Measurements from ENCODE around the gene IFT52. TPM values are rescaled to one million over a fixed set of nuclear protein-coding genes. Genes with fewer than 3 reads are reported as not detected.

IFT52 gene
- total RNA-seq, 1 donor = 55.8 TPM

DNA sequence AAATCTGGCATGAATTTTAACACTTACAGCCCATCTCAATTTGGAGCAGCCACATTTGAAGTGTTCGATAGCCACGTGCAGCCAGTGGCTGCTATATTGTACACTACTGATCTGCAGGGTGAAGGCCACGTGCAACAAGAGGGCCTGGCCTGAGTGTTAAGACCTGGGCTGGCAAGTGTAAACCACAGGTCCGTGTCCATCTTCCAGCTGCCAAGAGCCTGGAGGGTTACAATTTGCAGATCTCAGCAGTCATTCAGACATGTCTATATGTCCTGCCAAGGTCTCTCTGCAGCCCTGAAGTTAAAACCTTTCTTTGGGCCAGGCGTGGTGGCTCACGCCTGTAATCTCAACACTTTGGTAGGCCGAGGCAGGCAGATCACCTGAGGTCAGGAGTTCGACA is 17.8 kb upstream of the IFT52 start:
- H3K4me3 ChIP-seq (ENCODE audit: low read depth, low read length) = no peak overlapping the region
- DNase-seq (ENCODE audit: low read depth) = no peak
- TF ChIP-seq, protein P1, sequence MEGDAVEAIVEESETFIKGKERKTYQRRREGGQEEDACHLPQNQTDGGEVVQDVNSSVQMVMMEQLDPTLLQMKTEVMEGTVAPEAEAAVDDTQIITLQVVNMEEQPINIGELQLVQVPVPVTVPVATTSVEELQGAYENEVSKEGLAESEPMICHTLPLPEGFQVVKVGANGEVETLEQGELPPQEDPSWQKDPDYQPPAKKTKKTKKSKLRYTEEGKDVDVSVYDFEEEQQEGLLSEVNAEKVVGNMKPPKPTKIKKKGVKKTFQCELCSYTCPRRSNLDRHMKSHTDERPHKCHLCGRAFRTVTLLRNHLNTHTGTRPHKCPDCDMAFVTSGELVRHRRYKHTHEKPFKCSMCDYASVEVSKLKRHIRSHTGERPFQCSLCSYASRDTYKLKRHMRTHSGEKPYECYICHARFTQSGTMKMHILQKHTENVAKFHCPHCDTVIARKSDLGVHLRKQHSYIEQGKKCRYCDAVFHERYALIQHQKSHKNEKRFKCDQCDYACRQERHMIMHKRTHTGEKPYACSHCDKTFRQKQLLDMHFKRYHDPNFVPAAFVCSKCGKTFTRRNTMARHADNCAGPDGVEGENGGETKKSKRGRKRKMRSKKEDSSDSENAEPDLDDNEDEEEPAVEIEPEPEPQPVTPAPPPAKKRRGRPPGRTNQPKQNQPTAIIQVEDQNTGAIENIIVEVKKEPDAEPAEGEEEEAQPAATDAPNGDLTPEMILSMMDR (IDR thresholded peaks at IDR 0.05; ENCODE audit: insufficient read depth, low read length) = no peak

DNA sequence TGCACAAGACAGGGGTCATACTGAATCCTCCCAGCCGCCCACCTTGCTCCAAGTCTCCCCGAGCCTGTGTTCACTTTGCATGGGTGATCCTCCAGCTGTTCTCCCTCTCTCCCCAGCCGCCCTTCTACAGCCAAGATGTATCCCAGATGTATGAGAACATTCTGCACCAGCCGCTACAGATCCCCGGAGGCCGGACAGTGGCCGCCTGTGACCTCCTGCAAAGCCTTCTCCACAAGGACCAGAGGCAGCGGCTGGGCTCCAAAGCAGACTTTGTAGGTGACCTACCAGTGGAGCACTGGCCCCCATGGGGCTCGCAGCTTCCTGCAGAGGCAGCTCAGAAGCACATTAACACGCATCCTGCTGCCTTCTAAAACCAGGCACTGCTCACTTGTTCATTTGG is 14.6 kb upstream of the IFT52 start:
- H3K4me3 ChIP-seq (ENCODE audit: low read depth, low read length) = no peak overlapping the region
- no peak for DNase-seq (ENCODE audit: low read depth)
- TF ChIP-seq, protein P1 (IDR thresholded peaks at IDR 0.05; ENCODE audit: insufficient read depth, low read length) = no peak

DNA sequence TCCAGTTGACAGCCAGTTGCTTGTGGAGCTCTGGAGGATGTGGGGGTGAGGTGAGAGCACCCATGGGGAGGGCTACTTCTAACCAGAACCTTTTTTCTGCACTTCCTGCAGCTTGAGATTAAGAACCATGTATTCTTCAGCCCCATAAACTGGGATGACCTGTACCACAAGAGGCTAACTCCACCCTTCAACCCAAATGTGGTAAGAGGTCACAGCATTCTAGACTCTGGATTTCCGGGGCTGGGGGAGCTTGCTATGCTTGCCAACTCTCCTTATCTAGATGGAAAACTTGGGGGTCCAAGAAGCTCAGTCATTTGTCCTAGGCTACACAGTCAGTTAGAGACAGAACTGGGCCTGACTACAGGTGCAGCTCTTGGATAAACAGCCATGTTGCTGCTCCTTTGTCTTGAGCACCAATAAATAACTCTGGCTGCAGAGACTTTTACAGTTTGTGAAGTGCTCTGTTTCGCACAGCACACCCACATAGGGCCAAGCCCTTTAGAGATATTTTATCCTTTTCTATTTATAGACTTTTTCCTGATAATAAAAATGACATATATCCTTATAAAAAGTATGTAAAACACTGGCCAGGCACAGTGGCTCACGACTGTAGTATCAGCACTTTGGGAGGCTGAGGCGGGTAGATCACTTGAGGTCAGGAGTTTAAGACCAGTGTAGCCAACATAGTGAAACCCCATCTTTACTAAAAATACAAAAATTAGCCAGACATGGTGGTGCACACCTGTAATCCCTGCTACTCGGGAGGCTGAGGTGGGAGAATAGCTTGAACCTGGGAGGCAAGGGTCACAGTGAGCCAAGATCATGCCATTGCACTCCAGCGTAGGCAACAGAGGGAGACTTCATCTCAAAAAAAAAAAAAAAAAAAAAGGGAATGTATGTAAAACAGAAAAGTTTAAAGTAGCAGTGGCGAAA is 10.6 kb upstream of the IFT52 start:
- no peak overlapping the region for H3K4me3 ChIP-seq (ENCODE audit: low read depth, low read length)
- TF ChIP-seq, protein P1 (IDR thresholded peaks at IDR 0.05; ENCODE audit: insufficient read depth, low read length) = no peak
- DNase-seq (ENCODE audit: low read depth) = peak; percentile 9

DNA sequence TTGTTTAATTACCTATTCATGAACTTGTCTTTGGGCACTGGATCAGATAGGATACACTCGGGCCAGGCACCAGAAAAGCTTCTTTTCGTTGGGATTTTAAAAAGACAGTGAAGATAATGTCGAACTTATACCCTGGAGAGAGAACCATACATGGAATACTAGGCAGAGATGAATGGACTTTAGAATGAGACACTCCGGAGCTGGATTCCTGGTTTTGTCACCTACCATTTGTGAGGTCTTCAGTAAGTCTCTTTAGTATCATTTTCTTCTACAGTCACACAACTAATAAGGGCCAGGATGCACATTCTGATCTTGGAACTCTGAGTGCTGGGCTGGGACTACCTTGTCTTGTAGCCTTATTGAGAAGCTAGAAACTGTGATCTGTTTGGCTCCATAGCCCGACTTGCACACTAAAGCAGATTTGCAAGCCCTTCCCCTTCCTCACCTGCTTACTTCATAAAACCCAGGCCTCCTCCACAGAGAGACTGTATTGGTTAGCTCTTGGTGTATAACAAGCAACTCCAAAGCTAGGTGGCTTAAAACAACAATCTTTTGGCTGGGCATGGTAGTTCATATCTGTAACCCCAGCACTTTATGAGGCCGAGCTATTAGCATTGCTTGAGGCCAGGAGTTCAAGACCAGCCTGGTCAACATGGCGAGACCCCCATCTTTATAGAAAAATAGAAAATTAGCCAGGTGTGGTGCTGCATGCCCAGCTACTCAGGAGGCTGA is 7.4 kb upstream of the IFT52 start:
- no peak for DNase-seq (ENCODE audit: low read depth)
- TF ChIP-seq, protein P1 (IDR thresholded peaks at IDR 0.05; ENCODE audit: insufficient read depth, low read length) = no peak
- no peak overlapping the region for H3K4me3 ChIP-seq (ENCODE audit: low read depth, low read length)

DNA sequence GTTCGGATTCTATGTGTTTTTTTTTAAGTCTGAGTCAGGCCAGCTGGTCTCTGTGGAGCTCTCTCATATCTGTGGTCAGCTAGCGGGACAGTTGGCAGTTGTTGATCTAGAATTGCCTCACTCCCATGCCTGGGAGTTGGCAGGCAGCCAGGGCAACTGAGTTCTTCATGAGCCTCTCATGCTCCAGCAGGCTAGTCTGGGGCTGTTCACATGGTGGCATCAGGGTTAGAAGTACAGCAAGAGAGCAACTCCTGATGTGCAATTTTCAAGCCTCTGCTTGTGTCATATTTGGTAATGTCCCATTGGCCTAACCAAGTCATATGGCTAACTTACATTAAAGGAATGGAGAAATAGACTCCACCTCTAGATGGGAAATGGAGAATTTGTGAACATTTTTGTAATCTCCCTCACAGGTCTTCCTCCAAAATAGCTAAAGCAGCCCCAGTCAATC is 6.7 kb upstream of the IFT52 start:
- H3K4me3 ChIP-seq (ENCODE audit: low read depth, low read length) = no peak overlapping the region
- DNase-seq (ENCODE audit: low read depth) = peak; percentile 98
- TF ChIP-seq, protein P1 (IDR thresholded peaks at IDR 0.05; ENCODE audit: insufficient read depth, low read length) = peak; percentile 3

DNA sequence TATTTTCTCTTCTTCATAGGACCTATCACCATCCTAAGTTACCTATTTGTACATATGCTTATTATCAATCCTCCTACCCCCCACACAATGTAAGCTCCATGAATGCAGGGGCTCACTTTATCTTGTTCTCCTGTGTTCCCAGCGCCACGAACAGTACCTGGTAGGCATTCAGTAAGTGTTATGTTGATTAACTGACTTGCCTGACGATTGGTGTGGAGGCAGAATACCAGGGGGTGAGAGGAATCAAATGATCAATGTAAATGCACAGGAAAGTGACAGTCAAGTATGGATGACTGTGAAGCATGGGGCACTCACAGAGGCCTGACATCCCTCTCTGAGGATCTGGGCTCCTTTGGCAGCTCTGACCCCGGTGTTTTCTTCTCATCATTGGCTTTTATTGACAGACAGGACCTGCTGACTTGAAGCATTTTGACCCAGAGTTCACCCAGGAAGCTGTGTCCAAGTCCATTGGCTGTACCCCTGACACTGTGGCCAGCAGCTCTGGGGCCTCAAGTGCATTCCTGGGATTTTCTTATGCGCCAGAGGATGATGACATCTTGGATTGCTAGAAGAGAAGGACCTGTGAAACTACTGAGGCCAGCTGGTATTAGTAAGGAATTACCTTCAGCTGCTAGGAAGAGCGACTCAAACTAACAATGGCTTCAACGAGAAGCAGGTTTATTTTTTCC is 6.1 kb upstream of the IFT52 start:
- TF ChIP-seq, protein P1 (IDR thresholded peaks at IDR 0.05; ENCODE audit: insufficient read depth, low read length) = no peak
- peak; percentile 77 for DNase-seq (ENCODE audit: low read depth)
- no peak overlapping the region for H3K4me3 ChIP-seq (ENCODE audit: low read depth, low read length)
